ENCODE measurements around the gene FDXR.

DNA sequence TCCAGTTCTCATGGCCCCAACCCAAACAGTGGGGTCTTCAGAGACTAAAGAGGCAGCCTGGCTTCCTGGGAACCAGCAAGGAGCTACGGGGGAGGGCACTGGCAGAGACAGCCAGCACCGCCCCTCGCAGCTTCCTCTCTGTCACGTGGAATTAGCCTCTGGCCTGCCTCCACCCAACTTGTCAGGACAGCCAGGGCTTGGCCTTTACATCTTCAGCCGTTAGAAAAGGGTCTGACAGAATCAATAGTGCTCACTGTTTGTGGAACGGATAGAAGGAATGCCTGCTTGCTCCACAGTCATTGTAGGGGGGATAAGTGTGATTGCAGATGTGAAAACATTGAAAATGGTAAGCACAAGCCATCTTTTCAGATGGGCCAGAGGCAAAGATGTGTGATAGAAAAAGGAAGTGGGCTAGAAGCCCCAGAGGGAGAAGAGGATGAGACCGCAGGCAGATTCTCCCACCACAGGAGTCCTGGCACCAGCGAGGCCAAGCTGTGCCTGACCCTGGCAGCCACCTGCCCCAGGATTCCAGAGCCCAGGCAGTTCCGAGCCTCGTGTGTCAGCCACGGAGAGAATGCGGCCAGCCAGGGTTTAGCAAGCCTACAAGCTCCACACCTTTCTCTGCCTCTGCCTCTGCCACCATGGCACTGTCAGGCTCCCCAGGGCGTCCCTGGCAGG is 31.7 kb downstream of the FDXR start:
- no peak for TF ChIP-seq POLR2A (IDR thresholded peaks at IDR 0.05; ENCODE audit: extremely low read depth, insufficient read length)
- TF ChIP-seq MAX (IDR thresholded peaks at IDR 0.05; ENCODE audit: low read depth, low read length): peak; percentile 89
- TF ChIP-seq CTCF (IDR thresholded peaks at IDR 0.05; ENCODE audit: low read depth, low read length): no peak

Data from NB4 (cell line).